Right lobe of liver (tissue), 4 donors: ENCODE results near the gene ENPP3.

Experiments
- CTCF ChIP-seq, 4 donors: fragments of 200-600 bp in 3 of 4; fragments of 450-650 bp in 1 of 4; IDR thresholded peaks; one replicate each; pipeline versions ENCODE4 v1.5.1 to v1.8.0; 2016 to 2022; ENCODE audit warnings: antibody characterized with exemption in 4 of 4, mild to moderate bottlenecking in 2 of 4
- POLR2A ChIP-seq: fragments of 450-650 bp; IDR thresholded peaks from one replicate; pipeline ENCODE4 v1.6.1; 2017; ENCODE audit warnings: antibody characterized with exemption, mild to moderate bottlenecking
- donor health status: DM: no; HTN: no; CAD: no.
- donor health status: DM: no; HTN: no; CAD: no.
- donor health status: DM: no; HTN: yes; CAD: no.

- TF ChIP-seq CTCF (IDR thresholded peaks at IDR 0.05) = no peak
- no peak for TF ChIP-seq POLR2A
Observed at GRCh38 chr6:131773284-131773950, 136.3 kb downstream of the ENPP3 start.
